HFF-Myc (cell line): ENCODE data around the gene CTNND2.

Source experiments
- DNase-seq: peaks from one replicate; pipeline ENCODE4 v3.0.0-alpha.2; 2011; ENCODE audit warnings: low read depth; ENCODE audit errors: extremely low read depth
- H3K4me3 ChIP-seq: replicated peaks from 2 replicates; pipeline ENCODE4 v1.5.1; 2011; ENCODE audit warnings: low read depth, mild to moderate bottlenecking, control low read depth, low read length
- CTCF ChIP-seq: IDR thresholded peaks from 2 replicates; pipeline ENCODE4 v1.5.1; 2012; ENCODE audit warnings: mild to moderate bottlenecking, low read depth, low read length, control low read depth; ENCODE audit errors: missing control alignments

The CTNND2 gene

DNA sequence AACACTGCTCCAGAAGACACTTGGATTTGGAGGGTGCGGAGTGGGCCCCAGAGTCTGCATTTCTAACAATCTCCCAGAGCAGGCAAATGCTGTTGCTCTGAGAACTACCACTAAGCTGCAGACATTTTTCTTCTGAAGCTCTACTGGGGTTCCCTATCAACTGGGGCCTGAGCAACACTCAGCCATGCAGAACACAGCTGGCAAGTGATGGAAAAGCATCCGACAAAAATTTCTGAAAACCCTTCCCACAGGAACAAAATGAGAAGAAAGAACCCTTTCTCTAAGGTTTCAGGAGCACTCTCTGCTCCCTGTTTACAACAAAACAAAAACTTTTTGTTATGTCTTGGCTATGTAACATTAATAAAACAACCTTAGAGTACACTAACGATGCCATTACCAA lies 516.9 kb downstream of the CTNND2 start:
- no peak for TF ChIP-seq CTCF
- DNase-seq: no peak
- no peak overlapping the region for H3K4me3 ChIP-seq

DNA sequence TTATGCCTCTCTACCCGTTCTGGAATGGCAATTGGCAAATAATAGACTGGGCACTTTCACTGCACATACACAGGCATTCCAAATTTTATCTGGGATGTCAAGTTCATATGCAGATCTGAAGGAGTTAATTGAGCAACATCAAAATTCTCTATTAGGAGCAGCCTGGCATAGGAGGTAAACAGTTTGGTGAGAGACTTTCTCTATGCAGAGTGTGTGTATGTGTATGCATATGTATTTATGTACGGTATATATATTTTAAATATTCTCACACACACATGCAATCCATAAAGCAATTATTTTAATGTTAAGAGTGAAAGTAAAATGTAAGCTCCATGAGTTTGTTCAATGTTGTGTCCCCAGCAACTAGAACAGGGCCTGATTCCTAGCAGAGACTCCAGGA lies 517.8 kb downstream of the CTNND2 start:
- H3K4me3 ChIP-seq: no peak overlapping the region
- no peak for DNase-seq
- no peak for TF ChIP-seq CTCF

- no peak for TF ChIP-seq CTCF
- no peak overlapping the region for H3K4me3 ChIP-seq
- no peak for DNase-seq
Observed at GRCh38 chr5:11385901-11386293, 518.3 kb downstream of the CTNND2 start.

DNA sequence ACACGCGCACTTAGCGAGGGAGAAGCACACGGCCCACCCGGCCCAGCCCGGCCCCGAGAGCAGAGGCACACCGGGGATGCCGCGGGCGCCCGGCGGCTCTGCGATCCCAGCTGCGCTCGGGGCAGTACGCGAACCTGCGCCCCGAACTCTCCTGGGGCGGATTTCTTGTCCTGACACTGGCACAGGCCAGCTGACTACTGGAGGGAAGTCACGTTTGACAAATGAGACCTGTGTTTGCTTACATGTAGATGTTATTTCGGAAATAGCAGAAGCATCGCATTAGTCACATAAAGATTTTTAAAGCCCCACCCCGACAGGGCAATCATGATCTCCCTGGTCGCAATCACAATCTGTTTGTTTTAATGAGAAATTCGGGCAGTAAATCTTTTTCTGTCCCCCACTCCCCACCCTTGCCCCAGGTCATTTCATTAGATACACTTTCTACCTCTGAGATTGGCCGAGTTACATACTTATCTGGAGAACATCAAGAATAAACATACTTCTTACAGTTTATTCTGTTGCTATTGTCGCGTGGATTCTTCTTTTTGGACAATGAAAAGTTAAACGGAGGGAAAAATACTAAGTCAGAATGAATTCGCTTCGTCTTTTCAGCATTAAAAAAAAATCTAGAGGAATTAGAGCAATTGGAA lies 518.9 kb downstream of the CTNND2 start:
- DNase-seq: no peak
- H3K4me3 ChIP-seq: no peak overlapping the region
- TF ChIP-seq CTCF: no peak

- no peak for DNase-seq
- H3K4me3 ChIP-seq: no peak overlapping the region
- no peak for TF ChIP-seq CTCF
Observed at GRCh38 chr5:11384441-11385250, 519.6 kb downstream of the CTNND2 start.

GRCh38 chr5:11383506-11384095 lies 520.6 kb downstream of the CTNND2 start:
- no peak for TF ChIP-seq CTCF
- DNase-seq: no peak
- no peak overlapping the region for H3K4me3 ChIP-seq
